Measurements from ENCODE around the gene GSK3B.

GRCh38 chr3:119939077-119939476 is 155.2 kb downstream of the GSK3B start:
- TF ChIP-seq EZH2 (IDR thresholded peaks at IDR 0.05; ENCODE audit: insufficient read depth, poor library complexity, severe bottlenecking), result no peak
- no peak for TF ChIP-seq EZH2phosphoT487 (IDR thresholded peaks at IDR 0.05; ENCODE audit: insufficient read depth, low read depth)
